B cell (primary cell): ENCODE measurements around the gene PRPF38B. TPM values are rescaled to one million over a fixed set of nuclear protein-coding genes. Genes with fewer than 3 reads are reported as not detected.

ENCODE experiments used
- ATAC-seq: fragments of 200-7000 bp; cut with Tn5 transposase; one replicate; pipeline ENCODE4 v1.10.0; 2021; ENCODE audit warnings: low read depth, mild to moderate bottlenecking, moderate number of reproducible peaks, moderate library complexity
- CTCF ChIA-PET: fragments of 350-600 bp; sonication (Branson Sonifier 250); formaldehyde crosslinking; loops from one replicate; lab custom pipeline; 2021; ENCODE audit warnings: antibody characterized with exemption, inconsistent platforms; lab: Charles Lee
- POLR2A ChIA-PET: fragments of 350-600 bp; sonication (Branson Sonifier 250); formaldehyde crosslinking; loops from one replicate; lab custom pipeline; 2021; ENCODE audit warnings: antibody characterized with exemption; lab: Charles Lee
- DNase-seq: peaks from one replicate; pipeline ENCODE4 v3.0.0; 2013
- H2AFZ ChIP-seq: 2 replicates; pipeline ENCODE4 v1.6.1; 2012; ENCODE audit warnings: mild to moderate bottlenecking, low read depth, low read length; ENCODE audit not compliant: insufficient read depth, poor library complexity, severe bottlenecking
- H3K27ac ChIP-seq, 2 donors: 1 replicate in 1 of 2; 2 replicates in 1 of 2; pipeline ENCODE4 v1.5.1; 2012 to 2013; ENCODE audit warnings: low read length in 2 of 2, mild to moderate bottlenecking in 2 of 2, moderate library complexity in 1 of 2
- H3K27me3 ChIP-seq, 4 experiments: fragments of 200-600 bp in 1 of 4; sonication (generic) in 1 of 4; replicated peaks in 1 of 4; 1 replicate in 2 of 4; 2 replicates in 2 of 4; pipeline versions ENCODE4 v1.6.1 to v1.7.0; 2013 to 2016; ENCODE audit warnings: low read length in 3 of 4, mild to moderate bottlenecking in 2 of 4, mixed read lengths in 1 of 4, moderate library complexity in 1 of 4; ENCODE audit not compliant: insufficient read depth in 4 of 4, control insufficient read depth in 3 of 4; ENCODE audit errors: control extremely low read depth in 1 of 4
- H3K36me3 ChIP-seq, 2 experiments: replicated peaks in 1 of 2; 1 replicate in 1 of 2; 2 replicates in 1 of 2; pipeline versions ENCODE4 v1.6.1 to v1.7.1; 2013; ENCODE audit warnings: low read length in 1 of 2; ENCODE audit not compliant: insufficient read depth in 2 of 2, control insufficient read depth in 1 of 2; ENCODE audit errors: control extremely low read depth in 1 of 2, extremely low read depth in 1 of 2
- H3K4me1 ChIP-seq, 2 donors: fragments of 200-600 bp in 1 of 2; sonication (generic) in 1 of 2; 1 replicate in 1 of 2; 2 replicates in 1 of 2; pipeline versions ENCODE4 v1.5.1 to v1.6.1; 2013 to 2017; ENCODE audit warnings: low read length in 2 of 2; ENCODE audit not compliant: control insufficient read depth in 2 of 2, insufficient read depth in 2 of 2
- H3K4me2 ChIP-seq: replicated peaks from 2 replicates; pipeline ENCODE3; 2012; ENCODE audit warnings: mild to moderate bottlenecking, low read depth, low read length; ENCODE audit not compliant: poor library complexity, severe bottlenecking
- H3K4me3 ChIP-seq, 5 experiments: fragments of 200-600 bp in 1 of 5; sonication (generic) in 1 of 5; 1 replicate in 3 of 5; 2 replicates in 2 of 5; pipeline versions ENCODE4 v1.5.1 to v1.7.0; 2011 to 2016; ENCODE audit warnings: low read length in 4 of 5, mild to moderate bottlenecking in 4 of 5, low read depth in 2 of 5, control low read depth in 1 of 5, moderate library complexity in 1 of 5; ENCODE audit not compliant: insufficient read depth in 1 of 5; ENCODE audit errors: control extremely low read depth in 1 of 5, extremely low read depth in 1 of 5
- H3K79me2 ChIP-seq: fragments of 200-600 bp; sonication (generic); one replicate; pipeline ENCODE4 v1.6.0; 2016; ENCODE audit warnings: low read length; ENCODE audit not compliant: control insufficient read depth, insufficient read depth
- H3K9ac ChIP-seq: fragments of 200-600 bp; sonication (generic); 2 replicates; pipeline ENCODE4 v1.6.1; 2017; ENCODE audit warnings: mild to moderate bottlenecking, low read length, moderate library complexity
- H3K9me3 ChIP-seq, 3 donors: one replicate each; pipeline versions ENCODE4 v1.6.1 to v1.7.1; 2013; ENCODE audit warnings: low read length in 2 of 3; ENCODE audit not compliant: control insufficient read depth in 2 of 3, insufficient read depth in 1 of 3; ENCODE audit errors: control extremely low read depth in 1 of 3
- H4K20me1 ChIP-seq: 2 replicates; pipeline ENCODE4 v1.6.0; 2012; ENCODE audit warnings: mild to moderate bottlenecking, low read length; ENCODE audit not compliant: insufficient read depth, control insufficient read depth, poor library complexity, severe bottlenecking
- H3K27ac Mint-ChIP-seq: one replicate; pipeline ENCODE4 v1.8.0; 2021; ENCODE audit warnings: mixed read lengths
- H3K27me3 Mint-ChIP-seq: one replicate; pipeline ENCODE4 v1.8.0; 2021; ENCODE audit warnings: mixed read lengths
- H3K4me1 Mint-ChIP-seq: one replicate; pipeline ENCODE4 v1.8.0; 2021; ENCODE audit warnings: mixed read lengths
- H3K4me3 Mint-ChIP-seq: one replicate; pipeline ENCODE4 v1.8.0; 2021; ENCODE audit warnings: mixed read lengths
- H3K9me3 Mint-ChIP-seq: one replicate; pipeline ENCODE4 v1.8.0; 2022; ENCODE audit warnings: mixed read lengths; ENCODE audit not compliant: insufficient read depth
- CTCF ChIP-seq: fragments of 200-600 bp; IDR thresholded peaks from one replicate; pipeline ENCODE4 v1.8.0; 2022; ENCODE audit warnings: antibody characterized with exemption, mild to moderate bottlenecking
- EZH2 ChIP-seq: IDR thresholded peaks from 2 replicates; pipeline ENCODE4 v1.6.1; 2012; ENCODE audit warnings: borderline replicate concordance, low read depth, mild to moderate bottlenecking, moderate library complexity, low read length; ENCODE audit not compliant: insufficient read depth, poor library complexity, severe bottlenecking
- WGBS: methylation state at CpG from one replicate; pipeline ENCODE4 v1.1.5; 2013; ENCODE audit warnings: missing lambda C conversion rate; ENCODE audit not compliant: insufficient coverage; 5-methylcytosine and 5-hydroxymethylcytosine counted together
- intact Hi-C: fragments of 100-400 bp; cut with micrococcal nuclease; formaldehyde crosslinking; loops from one replicate; pipeline ENCODE4 v1.10.0; 2022
- polyA plus RNA-seq: library from polyadenylated mRNA; depleted of rRNA; stranded (reverse); fragments of >200 nt; gene quantifications from 2 replicates; pipeline ENCODE4 v1.2.3, GENCODE V29; 2012
- total RNA-seq, 2 donors: library from RNA; stranded (reverse); fragments of 120-200 nt in 1 of 2; gene quantifications; 1 replicate in 1 of 2; 2 replicates in 1 of 2; pipeline versions ENCODE4 v1.2.3 to v1.2.4, GENCODE V29; 2013 to 2022

PRPF38B gene
- total and polyA plus RNA-seq, 2 donors (not counting 1 experiment from before 2014, with no cell fraction given) = 48.7 to 114 TPM

GRCh38 chr1:108745980-108746381, 53.9 kb downstream of the PRPF38B start:
- peak overlapping the region; percentile 92 to 94 for H3K27ac ChIP-seq
- no peaks in the 10 kb centered on the region for H3K27me3 ChIP-seq
- H3K4me3 Mint-ChIP-seq = peak overlapping the region; percentile 98
- H3K4me3 ChIP-seq = peak overlapping the region in 1 of 5 experiments; percentile 21
- no peaks in the 10 kb centered on the region for H3K9me3 Mint-ChIP-seq
- no peaks in the 10 kb centered on the region for H3K27me3 Mint-ChIP-seq
- H3K9me3 ChIP-seq = no peaks in the 10 kb centered on the region
- H3K9ac ChIP-seq = no peak overlapping the region
- no peaks in the 10 kb centered on the region for H4K20me1 ChIP-seq
- TF ChIP-seq EZH2 (no peak), CTCF (no peak)
- peak overlapping the region; percentile 90 for H3K4me2 ChIP-seq
- H3K4me1 Mint-ChIP-seq = peaks cover 32% of the 10 kb centered on the region
- intact Hi-C loops = loop anchor here (1.0 to 5.0 kb wide), 13 partner anchors 54 to 681 kb away; partner anchors contain the start of genes CLCC1, EEIG2, ELAPOR1 and HENMT1
- peaks cover 37% of the 10 kb centered on the region for H3K79me2 ChIP-seq
- H2AFZ ChIP-seq = peak overlapping the region; percentile 79
- WGBS = 69% methylated on average over 3 of the region's 3 CpGs
- DNase-seq (no peak), ATAC-seq (no peak)
- H3K36me3 ChIP-seq = no peaks in the 10 kb centered on the region
- POLR2A ChIA-PET = no interaction called here
- peaks cover 4 to 5% of the 10 kb centered on the region in 2 donors for H3K4me1 ChIP-seq
- CTCF ChIA-PET = interaction anchor here (0.9 kb wide), 1 partner anchor 152 kb away, joined by 3 read pairs; no protein-coding TSS in a partner anchor
- H3K27ac Mint-ChIP-seq = peak overlapping the region; percentile 100
